Measurements from ENCODE around the gene ENKUR.

ENKUR gene

DNA sequence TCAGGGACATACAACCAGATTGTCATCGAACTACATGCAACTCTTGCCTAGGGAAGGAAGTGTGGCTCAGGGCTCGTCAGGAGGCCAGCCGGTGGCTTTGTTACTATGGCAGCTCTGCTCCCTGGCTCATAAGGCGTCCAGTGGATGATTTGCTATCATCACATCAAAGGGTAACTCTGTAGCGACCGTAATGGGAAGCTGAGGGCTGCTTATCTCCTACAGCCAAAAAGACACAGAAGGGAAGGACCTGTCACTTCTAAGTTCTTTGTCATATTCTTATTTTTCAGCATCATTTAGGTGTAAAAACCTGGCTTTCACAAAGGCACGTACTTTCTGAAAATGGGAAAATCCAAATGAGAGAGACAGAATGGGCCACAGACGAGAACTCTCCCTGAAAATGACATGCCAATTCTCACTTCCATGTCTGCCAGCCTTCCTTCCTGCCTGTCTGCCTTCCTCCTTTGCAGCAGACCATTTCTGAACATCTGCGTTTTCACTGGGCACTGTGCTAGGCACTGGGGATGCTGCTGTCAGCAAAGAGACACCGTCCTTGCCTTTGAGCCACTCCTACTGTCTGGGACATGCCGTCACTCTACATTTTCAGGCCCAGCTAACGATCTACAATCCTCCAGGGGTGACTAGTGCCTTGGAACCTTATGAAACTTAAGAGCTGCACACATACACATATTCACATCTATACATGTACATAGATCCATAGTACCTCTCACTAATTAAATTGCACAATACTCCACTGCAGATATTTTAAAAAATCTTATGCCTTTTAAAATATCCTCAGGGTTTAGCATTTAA lies 26.9 kb downstream of the ENKUR start:
- H3K4me2 ChIP-seq (ENCODE audit: low read depth, low read length, poor library complexity, severe bottlenecking) = no peak overlapping the region
- H3K9me2 ChIP-seq (replicated peaks; ENCODE audit: insufficient read depth, low read length) = no peaks in the 10 kb centered on the region
- no peak overlapping the region for H2AFZ ChIP-seq (ENCODE audit: low read depth, low read length, severe bottlenecking)
- no peaks in the 10 kb centered on the region for H3F3A ChIP-seq (ENCODE audit: insufficient read depth)
- no peaks in the 10 kb centered on the region for H3K9me3 ChIP-seq (ENCODE audit: insufficient read depth, low read length)
- H3K4me3 ChIP-seq (ENCODE audit: insufficient read depth, low read length, poor library complexity, severe bottlenecking) = no peak overlapping the region
- H3K27ac ChIP-seq (ENCODE audit: low read depth, low read length) = no peak overlapping the region
- TF ChIP-seq EZH2phosphoT487 (conservative IDR thresholded peaks at IDR 0.05; ENCODE audit: low read length) (no peak), CTCF (IDR thresholded peaks at IDR 0.05; ENCODE audit: insufficient read depth, low read length, poor library complexity, severe bottlenecking) (no peak)
- no peaks in the 10 kb centered on the region for H3K79me2 ChIP-seq (ENCODE audit: insufficient read depth, low read length)
- H3K27me3 ChIP-seq (ENCODE audit: low read length) = no peaks in the 10 kb centered on the region
- H4K20me1 ChIP-seq (ENCODE audit: low read depth, low read length) = no peaks in the 10 kb centered on the region
- no peak overlapping the region for H3K9ac ChIP-seq (ENCODE audit: low read length)
- no peaks in the 10 kb centered on the region for H3K36me3 ChIP-seq (ENCODE audit: low read length)

DNA sequence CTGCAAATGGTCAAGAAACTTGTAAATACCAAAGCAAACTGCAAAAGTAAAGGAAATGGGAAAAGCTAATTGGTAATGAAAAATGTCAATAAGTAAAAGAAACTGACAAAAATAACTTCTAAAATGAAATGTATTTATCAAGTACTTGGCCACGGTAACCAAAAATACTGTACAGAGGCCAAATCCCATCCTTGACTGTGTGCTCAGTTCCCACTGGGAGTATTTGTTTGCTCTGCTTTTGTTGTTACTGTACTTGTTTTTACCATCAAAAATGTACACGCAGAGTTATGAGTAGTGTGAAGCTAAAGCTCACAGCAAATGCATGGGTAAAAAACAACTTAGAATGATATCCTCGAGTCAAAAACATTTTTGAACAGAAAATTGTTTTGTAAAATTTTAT lies 31.1 kb downstream of the ENKUR start:
- Histone ChIP-seq H4K20me1 (ENCODE audit: low read depth, low read length) (no peaks in the 10 kb centered on the region), H3K36me3 (ENCODE audit: low read length) (no peaks in the 10 kb centered on the region), H3K9me3 (ENCODE audit: insufficient read depth, low read length) (no peaks in the 10 kb centered on the region), H2AFZ (ENCODE audit: low read depth, low read length, severe bottlenecking) (no peak overlapping the region), H3K27me3 (ENCODE audit: low read length) (no peaks in the 10 kb centered on the region), H3K9me2 (replicated peaks; ENCODE audit: insufficient read depth, low read length) (no peaks in the 10 kb centered on the region), H3K9ac (ENCODE audit: low read length) (no peak overlapping the region), H3K79me2 (ENCODE audit: insufficient read depth, low read length) (no peaks in the 10 kb centered on the region), H3K27ac (ENCODE audit: low read depth, low read length) (no peak overlapping the region), H3K4me3 (ENCODE audit: insufficient read depth, low read length, poor library complexity, severe bottlenecking) (no peak overlapping the region), H3K4me2 (ENCODE audit: low read depth, low read length, poor library complexity, severe bottlenecking) (no peak overlapping the region), H3F3A (ENCODE audit: insufficient read depth) (no peaks in the 10 kb centered on the region)
- TF ChIP-seq EZH2phosphoT487 (conservative IDR thresholded peaks at IDR 0.05; ENCODE audit: low read length) (no peak), CTCF (IDR thresholded peaks at IDR 0.05; ENCODE audit: insufficient read depth, low read length, poor library complexity, severe bottlenecking) (no peak)

- Histone ChIP-seq H3K4me3 (ENCODE audit: insufficient read depth, low read length, poor library complexity, severe bottlenecking) (no peak overlapping the region), H3K79me2 (ENCODE audit: insufficient read depth, low read length) (no peaks in the 10 kb centered on the region), H3K4me2 (ENCODE audit: low read depth, low read length, poor library complexity, severe bottlenecking) (no peak overlapping the region), H3K9me2 (replicated peaks; ENCODE audit: insufficient read depth, low read length) (no peaks in the 10 kb centered on the region), H3K27ac (ENCODE audit: low read depth, low read length) (no peak overlapping the region), H3K9me3 (ENCODE audit: insufficient read depth, low read length) (no peaks in the 10 kb centered on the region), H3K9ac (ENCODE audit: low read length) (no peak overlapping the region), H3K27me3 (ENCODE audit: low read length) (no peaks in the 10 kb centered on the region), H4K20me1 (ENCODE audit: low read depth, low read length) (no peaks in the 10 kb centered on the region), H3F3A (ENCODE audit: insufficient read depth) (no peaks in the 10 kb centered on the region), H3K36me3 (ENCODE audit: low read length) (no peaks in the 10 kb centered on the region), H2AFZ (ENCODE audit: low read depth, low read length, severe bottlenecking) (no peak overlapping the region)
- TF ChIP-seq CTCF (IDR thresholded peaks at IDR 0.05; ENCODE audit: insufficient read depth, low read length, poor library complexity, severe bottlenecking) = no peak
- no peak for TF ChIP-seq EZH2phosphoT487 (conservative IDR thresholded peaks at IDR 0.05; ENCODE audit: low read length)
Measured at GRCh38 chr10:24983946-24984345, 32.0 kb downstream of the ENKUR start.

Data from SU-DHL-6 (cell line).